HG03457 (cell line): ENCODE measurements around the gene NFU1.
"Not testable (repeated sequence)": the region's sequence is repeated elsewhere in the genome, so short reads cannot be mapped to it uniquely, and the experiment has no call there.

Experiments used
- ATAC-seq: cut with Tn5 transposase; IDR thresholded peaks from one replicate; pipeline ENCODE4 v1.9.1; 2021; ENCODE audit warnings: moderate number of reproducible peaks; ENCODE audit not compliant: unreplicated experiment

Gene NFU1

GRCh38 chr2:69452687-69453086 lies 15.5 kb upstream of the NFU1 start:
- no peak for ATAC-seq

GRCh38 chr2:69450735-69451416 lies 13.6 kb upstream of the NFU1 start:
- no peak for ATAC-seq

GRCh38 chr2:69449906-69450305 lies 12.7 kb upstream of the NFU1 start:
- ATAC-seq: no peak

- ATAC-seq: not testable (repeated sequence)
Observed at GRCh38 chr2:69443673-69444072, 6.4 kb upstream of the NFU1 start.

GRCh38 chr2:69439499-69439898 lies 2.3 kb upstream of the NFU1 start:
- not testable (repeated sequence) for ATAC-seq

- no peak for ATAC-seq
Observed at GRCh38 chr2:69438580-69438979, 1.3 kb upstream of the NFU1 start.

GRCh38 chr2:69437751-69438154 lies 518 bp upstream of the NFU1 start:
- no peak for ATAC-seq

GRCh38 chr2:69436596-69436937 lies 668 bp downstream of the NFU1 start:
- ATAC-seq: no peak

GRCh38 chr2:69434753-69435152 lies 2.5 kb downstream of the NFU1 start:
- no peak for ATAC-seq

- no peak for ATAC-seq
Observed at GRCh38 chr2:69429491-69430183, 7.6 kb downstream of the NFU1 start.

GRCh38 chr2:69428981-69429380 lies 8.3 kb downstream of the NFU1 start:
- no peak for ATAC-seq

GRCh38 chr2:69424419-69424818 lies 12.8 kb downstream of the NFU1 start:
- ATAC-seq: no peak

GRCh38 chr2:69422198-69422597 lies 15.0 kb downstream of the NFU1 start:
- ATAC-seq: no peak

GRCh38 chr2:69419111-69419510 lies 18.1 kb downstream of the NFU1 start:
- ATAC-seq: not testable (repeated sequence)

- ATAC-seq: no peak
Observed at GRCh38 chr2:69416147-69416546, 21.1 kb downstream of the NFU1 start.

- ATAC-seq: no peak
Observed at GRCh38 chr2:69411120-69411519, 26.1 kb downstream of the NFU1 start.

- ATAC-seq: no peak
Observed at GRCh38 chr2:69405306-69405705, 31.9 kb downstream of the NFU1 start.

- ATAC-seq: no peak
Observed at GRCh38 chr2:69400121-69400520, 37.1 kb downstream of the NFU1 start.

- ATAC-seq: no peak
Observed at GRCh38 chr2:69397234-69397633, 40.0 kb downstream of the NFU1 start.

- no peak for ATAC-seq
Observed at GRCh38 chr2:69395866-69396265, 41.4 kb downstream of the NFU1 start.

- ATAC-seq: no peak
Observed at GRCh38 chr2:69393963-69394362, 43.3 kb downstream of the NFU1 start.

GRCh38 chr2:69390471-69390870 lies 46.8 kb downstream of the NFU1 start:
- no peak for ATAC-seq

GRCh38 chr2:69390001-69390400 lies 47.2 kb downstream of the NFU1 start:
- ATAC-seq: no peak
